Sigmoid colon (tissue), 7 donors: ENCODE measurements around the gene SYNE3. TPM values are rescaled to one million over a fixed set of nuclear protein-coding genes. Genes with fewer than 3 reads are reported as not detected.

Source experiments
- DNase-seq: peaks from one replicate; pipeline ENCODE4 v3.0.0-alpha.2; 2019
- H3K27ac ChIP-seq, 4 donors: fragments of 200-600 bp; sonication (generic); one replicate each; pipeline ENCODE4 v1.5.1; 2016 to 2019; ENCODE audit warnings: mild to moderate bottlenecking in 1 of 4
- H3K27me3 ChIP-seq, 3 donors: fragments of 200-600 bp; sonication (generic); one replicate each; pipeline ENCODE4 v1.5.1; 2019; ENCODE audit warnings: mild to moderate bottlenecking in 1 of 3
- H3K36me3 ChIP-seq, 4 donors: fragments of 200-600 bp; sonication (generic); one replicate each; pipeline ENCODE4 v1.5.1; 2016 to 2019
- H3K4me1 ChIP-seq, 4 donors: fragments of 200-600 bp; sonication (generic); one replicate each; pipeline ENCODE4 v1.5.1; 2017 to 2019
- H3K4me3 ChIP-seq, 4 donors: fragments of 200-600 bp; sonication (generic); one replicate each; pipeline ENCODE4 v1.5.1; 2017 to 2019; ENCODE audit warnings: mild to moderate bottlenecking in 2 of 4, moderate library complexity in 1 of 4
- H3K9me3 ChIP-seq, 4 donors: fragments of 200-600 bp in 3 of 4; sonication (generic) in 3 of 4; one replicate each; pipeline versions ENCODE4 v1.5.1 to v1.6.1; 2013 to 2019
- EP300 ChIP-seq, 4 donors: sonication (generic); formaldehyde crosslinking; IDR thresholded peaks; one replicate each; pipeline ENCODE4 v1.6.1; 2017; ENCODE audit warnings: antibody characterized with exemption in 4 of 4
- POLR2A ChIP-seq, 2 donors: fragments of 450-650 bp; IDR thresholded peaks; one replicate each; pipeline ENCODE4 v1.6.1; 2016; ENCODE audit warnings: antibody characterized with exemption in 2 of 2, mild to moderate bottlenecking in 2 of 2, moderate library complexity in 2 of 2
- POLR2AphosphoS5 ChIP-seq, 4 donors: sonication (generic); formaldehyde crosslinking; IDR thresholded peaks; one replicate each; pipeline ENCODE4 v1.6.1; 2017; ENCODE audit warnings: antibody characterized with exemption in 4 of 4
- WGBS, 2 donors: extraction: QIAGEN DNeasy Blood & Tissue Kit; methylation state at CpG; one replicate each; pipeline ENCODE4 v1.1.7; 2013; 5-methylcytosine and 5-hydroxymethylcytosine counted together
- intact Hi-C: fragments of 100-400 bp; cut with DNase I; formaldehyde crosslinking; loops from one replicate; pipeline ENCODE4 v1.15.1; 2023
- polyA plus RNA-seq, 3 donors: library from polyadenylated mRNA; stranded (reverse); fragments of 200-250 nt; gene quantifications; one replicate each; pipeline ENCODE4 v1.2.3, GENCODE V29; 2013
- total RNA-seq, 4 donors: library from RNA; depleted of rRNA; stranded (reverse); fragments of >200 nt; gene quantifications; one replicate each; pipeline ENCODE4 v1.1.0, GENCODE V29; 2016
- TF ChIP-seq, protein P1 (sequence below), 4 experiments: fragments of 450-650 bp in 3 of 4; fragments of 200-600 bp in 1 of 4; IDR thresholded peaks; one replicate each; pipeline ENCODE4 v1.5.1; 2016 to 2019; ENCODE audit warnings: antibody characterized with exemption in 4 of 4, mild to moderate bottlenecking in 3 of 4, moderate library complexity in 2 of 4
- donor health status: healthy with polysubstance abuse.
- donor health status: Bipolar disorder and iron deficiency.
- donor health status: healthy.

SYNE3 gene
- total and polyA plus RNA-seq, 7 donors: 0.69 to 11.8 (median 6.3) TPM

GRCh38 chr14:95545515-95546168, 29.2 kb upstream of the SYNE3 start:
- TF ChIP-seq POLR2A (IDR thresholded peaks at IDR 0.05): no peak
- no peak for TF ChIP-seq POLR2AphosphoS5 (IDR thresholded peaks at IDR 0.05)
- TF ChIP-seq, protein P1, sequence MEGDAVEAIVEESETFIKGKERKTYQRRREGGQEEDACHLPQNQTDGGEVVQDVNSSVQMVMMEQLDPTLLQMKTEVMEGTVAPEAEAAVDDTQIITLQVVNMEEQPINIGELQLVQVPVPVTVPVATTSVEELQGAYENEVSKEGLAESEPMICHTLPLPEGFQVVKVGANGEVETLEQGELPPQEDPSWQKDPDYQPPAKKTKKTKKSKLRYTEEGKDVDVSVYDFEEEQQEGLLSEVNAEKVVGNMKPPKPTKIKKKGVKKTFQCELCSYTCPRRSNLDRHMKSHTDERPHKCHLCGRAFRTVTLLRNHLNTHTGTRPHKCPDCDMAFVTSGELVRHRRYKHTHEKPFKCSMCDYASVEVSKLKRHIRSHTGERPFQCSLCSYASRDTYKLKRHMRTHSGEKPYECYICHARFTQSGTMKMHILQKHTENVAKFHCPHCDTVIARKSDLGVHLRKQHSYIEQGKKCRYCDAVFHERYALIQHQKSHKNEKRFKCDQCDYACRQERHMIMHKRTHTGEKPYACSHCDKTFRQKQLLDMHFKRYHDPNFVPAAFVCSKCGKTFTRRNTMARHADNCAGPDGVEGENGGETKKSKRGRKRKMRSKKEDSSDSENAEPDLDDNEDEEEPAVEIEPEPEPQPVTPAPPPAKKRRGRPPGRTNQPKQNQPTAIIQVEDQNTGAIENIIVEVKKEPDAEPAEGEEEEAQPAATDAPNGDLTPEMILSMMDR (IDR thresholded peaks at IDR 0.05): no peak
- TF ChIP-seq EP300 (IDR thresholded peaks at IDR 0.05): no peak
- Histone ChIP-seq H3K9me3 (no peaks in the 10 kb centered on the region), H3K27me3 (no peaks in the 10 kb centered on the region), H3K4me3 (no peak overlapping the region), H3K27ac (no peak overlapping the region), H3K36me3 (peaks cover 0 to 15% (median 0%) of the 10 kb centered on the region in 4 donors), H3K4me1 (no peaks in the 10 kb centered on the region)
- DNase-seq: no peak
- intact Hi-C loops: no loop called here
- WGBS, 2 donors: 88 to 89% methylated on average over 5 of the region's 5 CpGs

- TF ChIP-seq POLR2A (IDR thresholded peaks at IDR 0.05) (no peak), POLR2AphosphoS5 (IDR thresholded peaks at IDR 0.05) (no peak), EP300 (IDR thresholded peaks at IDR 0.05) (no peak)
- TF ChIP-seq, protein P1 (IDR thresholded peaks at IDR 0.05): no peak
- H3K27ac ChIP-seq: no peak overlapping the region
- WGBS, 2 donors: 84 to 90% methylated on average over 8 of the region's 8 CpGs
- intact Hi-C loops: no loop called here
- no peaks in the 10 kb centered on the region for H3K9me3 ChIP-seq
- H3K36me3 ChIP-seq: peaks cover 0 to 15% (median 0%) of the 10 kb centered on the region in 4 donors
- H3K4me1 ChIP-seq: no peaks in the 10 kb centered on the region
- H3K27me3 ChIP-seq: no peaks in the 10 kb centered on the region
- no peak for DNase-seq
- H3K4me3 ChIP-seq: no peak overlapping the region
These were observed 28.1 kb upstream of the SYNE3 start for GRCh38 chr14:95544588-95544987.

GRCh38 chr14:95543021-95543420, 26.6 kb upstream of the SYNE3 start:
- peaks cover 0 to 15% (median 0%) of the 10 kb centered on the region in 4 donors for H3K36me3 ChIP-seq

DNA sequence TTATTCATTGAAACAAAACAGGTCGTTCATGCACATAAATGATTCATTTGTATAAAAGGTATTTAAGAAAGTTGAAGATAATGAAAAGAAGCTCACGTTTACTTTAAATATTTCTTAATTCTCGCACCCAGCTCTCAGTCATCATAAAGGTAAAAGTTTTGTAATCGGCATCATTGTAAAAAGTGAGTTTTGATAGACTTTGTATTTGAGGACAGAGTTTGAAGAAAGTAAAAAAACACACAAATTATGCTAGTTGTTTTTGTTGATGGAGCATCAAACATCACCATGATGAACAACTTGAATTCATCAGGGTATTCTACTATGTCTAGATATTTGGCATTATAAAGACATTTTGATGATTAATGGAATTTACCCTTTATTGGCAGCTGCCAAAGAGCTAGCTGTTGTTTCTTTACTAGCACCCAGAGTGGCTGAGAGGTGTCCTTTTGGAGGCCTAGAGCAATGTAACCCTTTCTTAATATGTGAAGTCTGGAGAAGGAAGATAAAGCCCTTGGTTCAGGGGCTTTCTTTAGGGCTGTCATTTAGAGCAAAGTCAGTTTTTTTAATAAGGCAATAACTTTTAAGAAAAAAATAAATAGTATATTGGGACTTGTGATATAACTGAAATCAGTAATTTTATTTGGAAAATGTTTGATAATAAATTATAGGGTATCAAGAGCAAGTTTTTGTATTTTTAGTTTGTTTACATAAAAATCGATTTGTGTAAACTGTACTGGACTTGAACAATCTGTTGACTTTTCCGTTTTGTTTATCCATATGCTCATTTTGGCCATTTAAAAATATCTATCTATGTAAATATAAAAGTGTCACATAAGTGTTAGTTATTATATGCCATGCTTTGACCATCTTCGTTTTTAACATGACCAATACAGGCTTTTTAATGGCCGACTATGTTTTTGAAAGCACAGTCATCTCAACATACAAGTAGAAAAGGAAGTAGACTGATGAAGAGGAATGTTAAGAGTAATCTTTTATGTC, 25.8 kb upstream of the SYNE3 start:
- Histone ChIP-seq H3K4me3 (no peak overlapping the region), H3K27ac (no peak overlapping the region), H3K9me3 (no peaks in the 10 kb centered on the region), H3K27me3 (no peaks in the 10 kb centered on the region), H3K4me1 (peaks cover 0 to 9% (median 2%) of the 10 kb centered on the region in 4 donors), H3K36me3 (peaks cover 0 to 15% (median 0%) of the 10 kb centered on the region in 4 donors)
- intact Hi-C loops: no loop called here
- TF ChIP-seq POLR2AphosphoS5 (IDR thresholded peaks at IDR 0.05) (no peak), EP300 (IDR thresholded peaks at IDR 0.05) (no peak), POLR2A (IDR thresholded peaks at IDR 0.05) (no peak)
- TF ChIP-seq, protein P1 (IDR thresholded peaks at IDR 0.05): no peak
- 82 to 87% methylated on average over 8 of the region's 8 CpGs for WGBS, 2 donors
- no peak for DNase-seq

More at GRCh38 chr14:95543021-95543420, 26.6 kb upstream of the SYNE3 start:
- 97 to 98% methylated on average over 5 of the region's 5 CpGs for WGBS, 2 donors
- no peak for TF ChIP-seq EP300 (IDR thresholded peaks at IDR 0.05)
- Histone ChIP-seq H3K27ac (no peak overlapping the region), H3K4me1 (peaks cover 0 to 1% (median 0%) of the 10 kb centered on the region in 4 donors), H3K4me3 (no peak overlapping the region), H3K27me3 (no peaks in the 10 kb centered on the region), H3K9me3 (no peaks in the 10 kb centered on the region)
- intact Hi-C loops: no loop called here
- no peak for DNase-seq

DNA sequence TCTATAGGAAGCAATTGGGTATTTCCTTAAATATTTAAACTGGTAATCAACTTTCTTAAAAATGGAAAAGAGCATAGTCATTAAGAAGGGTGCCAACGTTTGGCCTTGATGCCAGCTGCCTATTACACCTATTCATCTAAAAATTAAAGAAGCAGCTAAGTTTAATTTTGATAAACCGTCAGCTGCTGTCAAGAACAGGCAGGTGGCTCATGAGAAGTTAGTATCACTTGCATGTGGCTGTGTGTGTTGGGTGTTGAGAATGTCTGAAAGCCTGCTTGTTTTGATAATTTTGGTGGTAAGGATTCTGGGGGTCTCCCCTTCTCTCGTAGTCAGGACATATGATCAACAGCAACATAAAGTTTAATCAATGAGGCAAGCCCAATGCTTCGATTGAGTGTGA, 24.9 kb upstream of the SYNE3 start:
- intact Hi-C loops: no loop called here
- no peak overlapping the region for H3K27ac ChIP-seq
- WGBS, 2 donors: 70 to 90% methylated on average over 4 of the region's 4 CpGs
- peaks cover 0 to 15% (median 0%) of the 10 kb centered on the region in 4 donors for H3K36me3 ChIP-seq
- H3K9me3 ChIP-seq: no peaks in the 10 kb centered on the region
- peaks cover 0 to 15% (median 10%) of the 10 kb centered on the region in 4 donors for H3K4me1 ChIP-seq
- TF ChIP-seq POLR2AphosphoS5 (IDR thresholded peaks at IDR 0.05) (no peak), EP300 (IDR thresholded peaks at IDR 0.05) (no peak), POLR2A (IDR thresholded peaks at IDR 0.05) (no peak)
- TF ChIP-seq, protein P1 (IDR thresholded peaks at IDR 0.05): no peak
- no peaks in the 10 kb centered on the region for H3K27me3 ChIP-seq
- DNase-seq: no peak
- H3K4me3 ChIP-seq: no peak overlapping the region
